Keratinocyte (primary cell): ENCODE data around the gene CCND1.

ENCODE experiments used
- EZH2 ChIP-seq: IDR thresholded peaks from one replicate; pipeline ENCODE4 v1.6.1; 2012; ENCODE audit warnings: inconsistent platforms, mild to moderate bottlenecking, low read length, moderate library complexity
- TF ChIP-seq, protein P1 (sequence below), 3 experiments: IDR thresholded peaks in 1 of 3; conservative IDR thresholded peaks in 1 of 3; optimal IDR thresholded peaks in 1 of 3; 2 replicates in 2 of 3; 3 replicates in 1 of 3; pipeline versions ENCODE3 to v1.5.1; 2011; ENCODE audit warnings: low read length in 3 of 3, mild to moderate bottlenecking in 3 of 3, moderate library complexity in 2 of 3, control low read depth in 1 of 3, inconsistent platforms in 1 of 3; ENCODE audit not compliant: insufficient read depth in 2 of 3; ENCODE audit errors: extremely low read depth in 1 of 3

DNA sequence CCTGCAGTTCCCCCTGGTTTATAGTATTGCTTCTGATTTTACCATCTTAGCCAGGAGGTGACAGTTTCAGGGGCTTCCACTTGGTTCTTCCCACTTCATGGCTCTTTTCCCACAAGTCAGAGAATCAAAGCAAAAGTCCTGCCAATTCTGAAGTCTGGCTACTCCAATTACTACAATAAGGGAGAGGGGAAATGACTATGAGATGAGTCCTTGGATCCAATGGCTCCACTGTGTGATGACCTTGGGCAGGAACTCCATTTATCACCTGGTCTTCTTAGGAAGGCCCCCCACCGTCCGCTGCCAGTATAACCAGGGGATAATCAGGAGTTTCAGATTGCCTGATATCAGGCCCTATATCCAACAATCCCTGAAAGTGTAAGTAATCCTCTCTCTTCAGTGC, 31.6 kb upstream of the CCND1 start:
- TF ChIP-seq, protein P1, sequence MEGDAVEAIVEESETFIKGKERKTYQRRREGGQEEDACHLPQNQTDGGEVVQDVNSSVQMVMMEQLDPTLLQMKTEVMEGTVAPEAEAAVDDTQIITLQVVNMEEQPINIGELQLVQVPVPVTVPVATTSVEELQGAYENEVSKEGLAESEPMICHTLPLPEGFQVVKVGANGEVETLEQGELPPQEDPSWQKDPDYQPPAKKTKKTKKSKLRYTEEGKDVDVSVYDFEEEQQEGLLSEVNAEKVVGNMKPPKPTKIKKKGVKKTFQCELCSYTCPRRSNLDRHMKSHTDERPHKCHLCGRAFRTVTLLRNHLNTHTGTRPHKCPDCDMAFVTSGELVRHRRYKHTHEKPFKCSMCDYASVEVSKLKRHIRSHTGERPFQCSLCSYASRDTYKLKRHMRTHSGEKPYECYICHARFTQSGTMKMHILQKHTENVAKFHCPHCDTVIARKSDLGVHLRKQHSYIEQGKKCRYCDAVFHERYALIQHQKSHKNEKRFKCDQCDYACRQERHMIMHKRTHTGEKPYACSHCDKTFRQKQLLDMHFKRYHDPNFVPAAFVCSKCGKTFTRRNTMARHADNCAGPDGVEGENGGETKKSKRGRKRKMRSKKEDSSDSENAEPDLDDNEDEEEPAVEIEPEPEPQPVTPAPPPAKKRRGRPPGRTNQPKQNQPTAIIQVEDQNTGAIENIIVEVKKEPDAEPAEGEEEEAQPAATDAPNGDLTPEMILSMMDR (optimal IDR thresholded peaks at IDR 0.05 in 1 of 3, IDR thresholded peaks at IDR 0.05 in 1 of 3, conservative IDR thresholded peaks at IDR 0.05 in 1 of 3; ENCODE audit: extremely low read depth in 1 of 3, insufficient read depth in 2 of 3, low read length in 3 of 3) = no peak
- TF ChIP-seq EZH2 = no peak
